HEK293 (cell line): ENCODE results near the gene RSRC1.

Experiments used
- CTCF ChIA-PET: fragments of 350-600 bp; formaldehyde crosslinking; extraction: SDS; loops from one replicate; lab custom pipeline; 2021; ENCODE audit warnings: antibody characterized with exemption; lab: Yijun Ruan, JAX
- POLR2A ChIA-PET: fragments of 300-600 bp; formaldehyde crosslinking; extraction: SDS; loops from one replicate; lab custom pipeline; 2020; ENCODE audit warnings: antibody characterized with exemption, inconsistent platforms; lab: Yijun Ruan, JAX
- H3K27ac ChIP-seq: fragments of 200-500 bp; sonication (Bioruptor generic); 2 replicates; pipeline ENCODE4 v1.5.1; 2014; ENCODE audit warnings: low read depth, low read length, control low read depth, inconsistent platforms; ENCODE audit errors: extremely low read depth
- H3K36me3 ChIP-seq, 2 experiments: fragments of 200-500 bp in 1 of 2; sonication (Bioruptor generic) in 1 of 2; 1 replicate in 1 of 2; 2 replicates in 1 of 2; pipeline ENCODE4 v1.5.1; 2014 to 2017; ENCODE audit warnings: inconsistent platforms in 2 of 2, low read length in 2 of 2; ENCODE audit not compliant: control insufficient read depth in 2 of 2, insufficient read depth in 1 of 2
- H3K4me1 ChIP-seq: fragments of 200-500 bp; sonication (Bioruptor generic); 2 replicates; pipeline ENCODE4 v1.5.1; 2014; ENCODE audit warnings: mild to moderate bottlenecking, low read length, inconsistent platforms; ENCODE audit not compliant: control insufficient read depth, insufficient read depth
- H3K4me3 ChIP-seq: 2 replicates; pipeline ENCODE4 v1.5.1; 2011; ENCODE audit warnings: low read depth, mild to moderate bottlenecking, control low read depth, low read length, moderate library complexity
- H3K9me3 ChIP-seq: fragments of 200-500 bp; sonication (Bioruptor generic); 2 replicates; pipeline ENCODE4 v1.5.1; 2014; ENCODE audit warnings: low read depth, low read length, inconsistent platforms; ENCODE audit not compliant: control insufficient read depth, insufficient read depth
- GLI2 ChIP-seq: fragments of 450-650 bp; formaldehyde crosslinking; IDR thresholded peaks from 2 replicates; pipeline ENCODE4; 2017; ENCODE audit warnings: missing biosample characterization, missing genetic modification characterization, low read depth, borderline replicate concordance
- GLI4 ChIP-seq: fragments of 450-650 bp; formaldehyde crosslinking; IDR thresholded peaks from 2 replicates; pipeline ENCODE4 v1.5.1; 2016; ENCODE audit warnings: missing biosample characterization, missing genetic modification characterization
- ZFP69B ChIP-seq: fragments of 450-650 bp; formaldehyde crosslinking; IDR thresholded peaks from 2 replicates; pipeline ENCODE4 v1.5.1; 2016; ENCODE audit warnings: missing biosample characterization, missing genetic modification characterization
- ZIC2 ChIP-seq: fragments of 450-650 bp; formaldehyde crosslinking; IDR thresholded peaks from 2 replicates; pipeline ENCODE4 v1.5.1; 2016; ENCODE audit warnings: missing biosample characterization, missing genetic modification characterization
- ZNF112 ChIP-seq: fragments of 450-650 bp; formaldehyde crosslinking; IDR thresholded peaks from 2 replicates; pipeline ENCODE4 v1.5.0; 2017; ENCODE audit warnings: missing biosample characterization, missing genetic modification characterization
- ZNF121 ChIP-seq: fragments of 450-650 bp; formaldehyde crosslinking; IDR thresholded peaks from 2 replicates; pipeline ENCODE4 v1.5.1; 2016; ENCODE audit warnings: missing biosample characterization, missing genetic modification characterization
- ZNF19 ChIP-seq: fragments of 450-650 bp; formaldehyde crosslinking; IDR thresholded peaks from 2 replicates; pipeline ENCODE4; 2016; ENCODE audit warnings: missing biosample characterization, missing genetic modification characterization, low read depth
- ZNF354C ChIP-seq: fragments of 450-650 bp; formaldehyde crosslinking; IDR thresholded peaks from 2 replicates; pipeline ENCODE4 v1.5.1; 2016; ENCODE audit warnings: missing biosample characterization, missing genetic modification characterization, low read depth, borderline replicate concordance
- ZNF37A ChIP-seq: fragments of 450-650 bp; IDR thresholded peaks from 2 replicates; pipeline ENCODE4 v1.5.1; 2018; ENCODE audit warnings: missing biosample characterization, missing genetic modification characterization
- ZNF404 ChIP-seq: fragments of 450-650 bp; formaldehyde crosslinking; IDR thresholded peaks from 2 replicates; pipeline ENCODE4 v1.5.1; 2017; ENCODE audit warnings: missing biosample characterization, missing genetic modification characterization
- ZNF510 ChIP-seq: fragments of 450-650 bp; formaldehyde crosslinking; IDR thresholded peaks from 2 replicates; pipeline ENCODE4 v1.5.1; 2018; ENCODE audit warnings: mild to moderate bottlenecking, missing genetic modification characterization, missing biosample characterization; ENCODE audit not compliant: insufficient replicate concordance
- ZNF837 ChIP-seq: fragments of 450-650 bp; formaldehyde crosslinking; IDR thresholded peaks from 2 replicates; pipeline ENCODE4 v1.5.1; 2016; ENCODE audit warnings: missing biosample characterization, missing genetic modification characterization
- ZSCAN30 ChIP-seq: fragments of 450-650 bp; IDR thresholded peaks from 2 replicates; pipeline ENCODE4 v1.5.1; 2018; ENCODE audit warnings: missing biosample characterization, mild to moderate bottlenecking, missing genetic modification characterization, moderate library complexity
- ZXDB ChIP-seq: fragments of 450-650 bp; formaldehyde crosslinking; IDR thresholded peaks from 2 replicates; pipeline ENCODE4 v1.5.1; 2016; ENCODE audit warnings: missing biosample characterization, missing genetic modification characterization
- TF ChIP-seq, protein P1 (sequence below): fragments of 450-650 bp; formaldehyde crosslinking; IDR thresholded peaks from 2 replicates; pipeline ENCODE4 v1.5.1; 2017; ENCODE audit warnings: missing biosample characterization, missing genetic modification characterization
- TF ChIP-seq, protein P2 (sequence below): fragments of 450-650 bp; formaldehyde crosslinking; IDR thresholded peaks from 2 replicates; pipeline ENCODE4 v1.5.1; 2016; ENCODE audit warnings: missing biosample characterization, missing genetic modification characterization
- TF ChIP-seq, protein P3 (sequence below): fragments of 450-650 bp; formaldehyde crosslinking; IDR thresholded peaks from 2 replicates; pipeline ENCODE4 v1.5.1; 2017; ENCODE audit warnings: missing biosample characterization, missing genetic modification characterization
- TF ChIP-seq, protein P4 (sequence below): fragments of 450-650 bp; formaldehyde crosslinking; IDR thresholded peaks from 2 replicates; pipeline ENCODE4 v1.5.0; 2017; ENCODE audit warnings: missing biosample characterization, missing genetic modification characterization, borderline replicate concordance

RSRC1 gene

DNA sequence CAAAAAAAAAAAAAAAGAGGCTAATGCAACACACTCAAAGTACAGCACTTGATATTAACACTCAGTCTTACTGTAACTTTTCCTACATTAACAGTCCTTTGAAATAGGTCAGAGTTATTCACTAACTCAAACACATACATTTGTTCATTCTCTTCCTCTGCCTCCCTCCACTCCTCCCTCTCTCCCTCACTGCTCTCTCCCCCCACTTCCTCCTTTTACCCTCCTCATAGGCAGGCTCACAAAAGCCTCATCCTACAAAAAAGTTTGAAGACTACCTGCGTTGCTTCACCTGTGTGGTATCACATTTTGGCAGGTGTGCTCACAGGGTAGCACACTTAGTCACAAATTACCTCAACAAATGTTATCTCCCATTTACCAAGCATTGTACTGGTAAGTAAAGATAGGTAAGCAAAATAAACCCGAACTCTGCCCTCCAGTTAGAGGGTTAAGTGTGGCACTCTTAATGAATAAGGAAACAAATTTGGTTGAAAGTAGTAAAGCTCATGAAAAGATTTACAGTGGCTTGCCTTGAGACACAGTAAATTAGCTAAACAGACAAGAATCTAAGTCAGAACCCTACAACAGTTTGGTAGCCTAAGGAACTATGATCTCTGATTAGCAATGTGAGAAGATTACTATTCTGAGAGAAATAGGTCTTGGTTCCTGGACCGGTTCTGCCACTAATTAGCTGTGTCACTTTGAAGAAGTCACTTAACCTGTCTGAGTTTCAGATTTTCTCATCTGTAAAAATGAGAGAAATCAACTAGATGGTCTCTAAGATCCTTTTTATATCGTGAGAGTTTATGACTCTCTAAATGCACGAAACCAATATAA, 310.1 kb downstream of the RSRC1 start:
- Histone ChIP-seq H3K4me1 (no peaks in the 10 kb centered on the region), H3K27ac (no peak overlapping the region), H3K4me3 (no peak overlapping the region)
- CTCF ChIA-PET: no interaction called here
- TF ChIP-seq, protein P1, sequence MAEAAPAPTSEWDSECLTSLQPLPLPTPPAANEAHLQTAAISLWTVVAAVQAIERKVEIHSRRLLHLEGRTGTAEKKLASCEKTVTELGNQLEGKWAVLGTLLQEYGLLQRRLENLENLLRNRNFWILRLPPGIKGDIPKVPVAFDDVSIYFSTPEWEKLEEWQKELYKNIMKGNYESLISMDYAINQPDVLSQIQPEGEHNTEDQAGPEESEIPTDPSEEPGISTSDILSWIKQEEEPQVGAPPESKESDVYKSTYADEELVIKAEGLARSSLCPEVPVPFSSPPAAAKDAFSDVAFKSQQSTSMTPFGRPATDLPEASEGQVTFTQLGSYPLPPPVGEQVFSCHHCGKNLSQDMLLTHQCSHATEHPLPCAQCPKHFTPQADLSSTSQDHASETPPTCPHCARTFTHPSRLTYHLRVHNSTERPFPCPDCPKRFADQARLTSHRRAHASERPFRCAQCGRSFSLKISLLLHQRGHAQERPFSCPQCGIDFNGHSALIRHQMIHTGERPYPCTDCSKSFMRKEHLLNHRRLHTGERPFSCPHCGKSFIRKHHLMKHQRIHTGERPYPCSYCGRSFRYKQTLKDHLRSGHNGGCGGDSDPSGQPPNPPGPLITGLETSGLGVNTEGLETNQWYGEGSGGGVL (tag by site-specific recombination): no peak
- no peak for TF ChIP-seq ZXDB (tag by site-specific recombination)
- TF ChIP-seq ZIC2 (tag by site-specific recombination): no peak
- TF ChIP-seq, protein P2, sequence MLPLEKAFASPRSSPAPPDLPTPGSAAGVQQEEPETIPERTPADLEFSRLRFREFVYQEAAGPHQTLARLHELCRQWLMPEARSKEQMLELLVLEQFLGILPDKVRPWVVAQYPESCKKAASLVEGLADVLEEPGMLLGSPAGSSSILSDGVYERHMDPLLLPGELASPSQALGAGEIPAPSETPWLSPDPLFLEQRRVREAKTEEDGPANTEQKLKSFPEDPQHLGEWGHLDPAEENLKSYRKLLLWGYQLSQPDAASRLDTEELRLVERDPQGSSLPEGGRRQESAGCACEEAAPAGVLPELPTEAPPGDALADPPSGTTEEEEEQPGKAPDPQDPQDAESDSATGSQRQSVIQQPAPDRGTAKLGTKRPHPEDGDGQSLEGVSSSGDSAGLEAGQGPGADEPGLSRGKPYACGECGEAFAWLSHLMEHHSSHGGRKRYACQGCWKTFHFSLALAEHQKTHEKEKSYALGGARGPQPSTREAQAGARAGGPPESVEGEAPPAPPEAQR (tag by site-specific recombination): no peak
- no peak for TF ChIP-seq ZSCAN30 (tag by site-specific recombination)
- no peak for TF ChIP-seq ZFP69B (tag by site-specific recombination)
- TF ChIP-seq, protein P3, sequence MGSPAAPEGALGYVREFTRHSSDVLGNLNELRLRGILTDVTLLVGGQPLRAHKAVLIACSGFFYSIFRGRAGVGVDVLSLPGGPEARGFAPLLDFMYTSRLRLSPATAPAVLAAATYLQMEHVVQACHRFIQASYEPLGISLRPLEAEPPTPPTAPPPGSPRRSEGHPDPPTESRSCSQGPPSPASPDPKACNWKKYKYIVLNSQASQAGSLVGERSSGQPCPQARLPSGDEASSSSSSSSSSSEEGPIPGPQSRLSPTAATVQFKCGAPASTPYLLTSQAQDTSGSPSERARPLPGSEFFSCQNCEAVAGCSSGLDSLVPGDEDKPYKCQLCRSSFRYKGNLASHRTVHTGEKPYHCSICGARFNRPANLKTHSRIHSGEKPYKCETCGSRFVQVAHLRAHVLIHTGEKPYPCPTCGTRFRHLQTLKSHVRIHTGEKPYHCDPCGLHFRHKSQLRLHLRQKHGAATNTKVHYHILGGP: no peak
- no peak for TF ChIP-seq ZNF837
- TF ChIP-seq, protein P4, sequence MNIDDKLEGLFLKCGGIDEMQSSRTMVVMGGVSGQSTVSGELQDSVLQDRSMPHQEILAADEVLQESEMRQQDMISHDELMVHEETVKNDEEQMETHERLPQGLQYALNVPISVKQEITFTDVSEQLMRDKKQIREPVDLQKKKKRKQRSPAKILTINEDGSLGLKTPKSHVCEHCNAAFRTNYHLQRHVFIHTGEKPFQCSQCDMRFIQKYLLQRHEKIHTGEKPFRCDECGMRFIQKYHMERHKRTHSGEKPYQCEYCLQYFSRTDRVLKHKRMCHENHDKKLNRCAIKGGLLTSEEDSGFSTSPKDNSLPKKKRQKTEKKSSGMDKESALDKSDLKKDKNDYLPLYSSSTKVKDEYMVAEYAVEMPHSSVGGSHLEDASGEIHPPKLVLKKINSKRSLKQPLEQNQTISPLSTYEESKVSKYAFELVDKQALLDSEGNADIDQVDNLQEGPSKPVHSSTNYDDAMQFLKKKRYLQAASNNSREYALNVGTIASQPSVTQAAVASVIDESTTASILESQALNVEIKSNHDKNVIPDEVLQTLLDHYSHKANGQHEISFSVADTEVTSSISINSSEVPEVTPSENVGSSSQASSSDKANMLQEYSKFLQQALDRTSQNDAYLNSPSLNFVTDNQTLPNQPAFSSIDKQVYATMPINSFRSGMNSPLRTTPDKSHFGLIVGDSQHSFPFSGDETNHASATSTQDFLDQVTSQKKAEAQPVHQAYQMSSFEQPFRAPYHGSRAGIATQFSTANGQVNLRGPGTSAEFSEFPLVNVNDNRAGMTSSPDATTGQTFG (tag by site-specific recombination): no peak
- TF ChIP-seq ZNF404 (tag by site-specific recombination): no peak
- no peak for TF ChIP-seq ZNF121 (tag by site-specific recombination)
- no peak for TF ChIP-seq ZNF510 (tag by site-specific recombination)
- TF ChIP-seq ZNF19 (tag by site-specific recombination): no peak
- TF ChIP-seq GLI2 (tag by site-specific recombination): no peak
- no peak for TF ChIP-seq ZNF112 (tag by site-specific recombination)
- no peak for TF ChIP-seq ZNF37A (tag by site-specific recombination)
- TF ChIP-seq GLI4: no peak
- no peak for TF ChIP-seq ZNF354C (tag by site-specific recombination)
- TF ChIP-seq, all 188 proteins: peak for 0
- POLR2A ChIA-PET: no interaction called here
- Histone ChIP-seq H3K36me3 (no peaks in the 10 kb centered on the region), H3K9me3 (no peaks in the 10 kb centered on the region)
